Measurements from ENCODE around the gene OR10A4.

Gene OR10A4

DNA sequence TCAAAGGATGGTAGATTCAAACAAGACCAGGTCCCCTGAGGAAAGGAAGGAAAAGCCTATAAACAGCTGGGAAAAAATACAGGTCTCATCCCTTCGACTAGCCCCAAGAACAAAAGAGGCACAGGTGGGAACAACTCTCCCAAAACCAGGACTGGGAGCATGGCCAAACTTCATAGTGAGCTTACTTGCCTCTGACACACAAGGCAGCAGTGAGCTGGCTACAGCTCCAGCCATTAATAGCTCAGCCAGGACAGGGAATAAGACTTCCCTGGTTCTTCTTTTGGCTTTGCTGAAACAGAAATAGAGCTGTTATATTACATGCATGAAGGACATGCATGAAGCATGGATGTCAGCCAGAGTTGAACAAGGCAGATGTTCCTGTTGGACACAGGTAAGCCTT, 13.5 kb upstream of the OR10A4 start, which contains the start of gene OR10A2:
Gene OR10A2 (plus strand): TSS at position 97 of the 400 bp plus-strand sequence. CDS start 6,698 bp downstream, outside the sequence.
- Histone ChIP-seq H4K20me1 (ENCODE audit: insufficient read depth, low read length) (no peaks in the 10 kb centered on the region), H3K4me3 (ENCODE audit: low read length) (no peak within 1 kb of the TSS), H3K27me3 (ENCODE audit: low read depth, low read length) (no peaks in the 10 kb centered on the region), H3K36me3 (replicated peaks; ENCODE audit: low read depth, low read length) (no peaks in the 10 kb centered on the region), H3K9ac (ENCODE audit: low read length) (no peak within 1 kb of the TSS), H3K9me3 (ENCODE audit: insufficient read depth, low read length) (no peaks in the 10 kb centered on the region), H3K79me2 (ENCODE audit: low read length) (no peaks in the 10 kb centered on the region), H3K4me1 (ENCODE audit: low read length) (no peaks in the 10 kb centered on the region), H2AFZ (ENCODE audit: low read depth, low read length) (no peak within 1 kb of the TSS), H3K27ac (ENCODE audit: low read length) (no peak within 1 kb of the TSS), H3K4me2 (ENCODE audit: low read length) (no peak within 1 kb of the TSS)
- TF ChIP-seq EZH2phosphoT487 (IDR thresholded peaks at IDR 0.05; ENCODE audit: low read depth): no peak
- TF ChIP-seq, protein P1, sequence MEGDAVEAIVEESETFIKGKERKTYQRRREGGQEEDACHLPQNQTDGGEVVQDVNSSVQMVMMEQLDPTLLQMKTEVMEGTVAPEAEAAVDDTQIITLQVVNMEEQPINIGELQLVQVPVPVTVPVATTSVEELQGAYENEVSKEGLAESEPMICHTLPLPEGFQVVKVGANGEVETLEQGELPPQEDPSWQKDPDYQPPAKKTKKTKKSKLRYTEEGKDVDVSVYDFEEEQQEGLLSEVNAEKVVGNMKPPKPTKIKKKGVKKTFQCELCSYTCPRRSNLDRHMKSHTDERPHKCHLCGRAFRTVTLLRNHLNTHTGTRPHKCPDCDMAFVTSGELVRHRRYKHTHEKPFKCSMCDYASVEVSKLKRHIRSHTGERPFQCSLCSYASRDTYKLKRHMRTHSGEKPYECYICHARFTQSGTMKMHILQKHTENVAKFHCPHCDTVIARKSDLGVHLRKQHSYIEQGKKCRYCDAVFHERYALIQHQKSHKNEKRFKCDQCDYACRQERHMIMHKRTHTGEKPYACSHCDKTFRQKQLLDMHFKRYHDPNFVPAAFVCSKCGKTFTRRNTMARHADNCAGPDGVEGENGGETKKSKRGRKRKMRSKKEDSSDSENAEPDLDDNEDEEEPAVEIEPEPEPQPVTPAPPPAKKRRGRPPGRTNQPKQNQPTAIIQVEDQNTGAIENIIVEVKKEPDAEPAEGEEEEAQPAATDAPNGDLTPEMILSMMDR (IDR thresholded peaks at IDR 0.05; ENCODE audit: low read depth, low read length): no peak

DNA sequence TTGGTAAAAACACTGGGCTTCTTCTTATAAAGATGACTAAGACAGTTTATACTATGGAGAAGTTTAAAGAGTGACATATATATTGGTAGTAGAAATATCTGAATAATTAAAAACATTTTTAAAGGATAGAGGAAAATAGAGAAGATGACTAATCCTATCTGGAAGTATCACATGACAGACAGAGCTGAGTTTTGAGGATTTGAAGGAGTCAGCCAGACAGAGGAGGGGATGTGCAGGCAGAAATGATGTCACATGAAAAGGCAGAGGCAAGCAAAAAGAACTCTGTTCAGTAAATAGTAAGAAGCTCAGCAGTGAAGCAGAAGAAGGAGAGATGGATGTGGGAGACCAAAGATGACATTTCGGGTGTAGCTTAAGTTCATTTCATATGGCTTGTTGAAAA, 12.0 kb upstream of the OR10A4 start:
- TF ChIP-seq, protein P1 (IDR thresholded peaks at IDR 0.05; ENCODE audit: low read depth, low read length): no peak
- TF ChIP-seq EZH2phosphoT487 (IDR thresholded peaks at IDR 0.05; ENCODE audit: low read depth): no peak
- no peaks in the 10 kb centered on the region for H3K27me3 ChIP-seq (ENCODE audit: low read depth, low read length)

DNA sequence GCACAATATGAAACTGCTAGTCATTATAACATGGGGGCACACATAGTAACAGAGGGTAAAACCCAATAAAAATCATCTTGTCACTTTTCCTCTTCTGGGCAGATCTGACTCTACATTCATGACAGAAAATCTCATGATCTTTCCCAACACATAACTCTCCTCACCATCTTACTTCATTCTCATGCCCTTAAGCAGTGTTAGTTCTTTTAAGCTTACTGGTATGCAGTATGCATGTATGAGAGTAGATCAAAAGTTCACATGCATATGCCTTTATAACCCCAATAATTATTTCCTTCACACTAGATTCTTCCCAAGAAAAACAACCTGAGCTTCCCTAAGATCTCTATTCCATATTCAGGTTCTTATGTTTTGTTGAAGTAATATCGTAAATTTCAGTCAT, 5.1 kb upstream of the OR10A4 start:
- H3K27ac ChIP-seq (ENCODE audit: low read length): no peak overlapping the region
- no peaks in the 10 kb centered on the region for H3K79me2 ChIP-seq (ENCODE audit: low read length)
- H2AFZ ChIP-seq (ENCODE audit: low read depth, low read length): no peak overlapping the region
- no peaks in the 10 kb centered on the region for H3K36me3 ChIP-seq (replicated peaks; ENCODE audit: low read depth, low read length)
- no peaks in the 10 kb centered on the region for H3K27me3 ChIP-seq (ENCODE audit: low read depth, low read length)
- TF ChIP-seq EZH2phosphoT487 (IDR thresholded peaks at IDR 0.05; ENCODE audit: low read depth): no peak
- TF ChIP-seq, protein P1 (IDR thresholded peaks at IDR 0.05; ENCODE audit: low read depth, low read length): no peak
- H3K4me3 ChIP-seq (ENCODE audit: low read length): no peak overlapping the region
- no peak overlapping the region for H3K9ac ChIP-seq (ENCODE audit: low read length)
- H3K4me2 ChIP-seq (ENCODE audit: low read length): no peak overlapping the region
- no peaks in the 10 kb centered on the region for H3K9me3 ChIP-seq (ENCODE audit: insufficient read depth, low read length)
- H4K20me1 ChIP-seq (ENCODE audit: insufficient read depth, low read length): no peaks in the 10 kb centered on the region
- no peaks in the 10 kb centered on the region for H3K4me1 ChIP-seq (ENCODE audit: low read length)

More for the DNA sequence above, 12.0 kb upstream of the OR10A4 start:
- Histone ChIP-seq H3K36me3 (replicated peaks; ENCODE audit: low read depth, low read length) (no peaks in the 10 kb centered on the region), H3K4me1 (ENCODE audit: low read length) (no peaks in the 10 kb centered on the region), H2AFZ (ENCODE audit: low read depth, low read length) (no peak overlapping the region), H3K9me3 (ENCODE audit: insufficient read depth, low read length) (no peaks in the 10 kb centered on the region), H3K79me2 (ENCODE audit: low read length) (no peaks in the 10 kb centered on the region), H3K9ac (ENCODE audit: low read length) (no peak overlapping the region), H3K4me3 (ENCODE audit: low read length) (no peak overlapping the region), H3K27ac (ENCODE audit: low read length) (no peak overlapping the region), H4K20me1 (ENCODE audit: insufficient read depth, low read length) (no peaks in the 10 kb centered on the region), H3K4me2 (ENCODE audit: low read length) (no peak overlapping the region)

GRCh38 chr11:6875761-6876160, 664 bp upstream of the OR10A4 start:
- Histone ChIP-seq H3K4me2 (ENCODE audit: low read length) (no peak overlapping the region), H3K4me1 (ENCODE audit: low read length) (peaks cover 5% of the 10 kb centered on the region; the same call in 1 of the 2 replicates), H4K20me1 (ENCODE audit: insufficient read depth, low read length) (no peaks in the 10 kb centered on the region), H3K36me3 (replicated peaks; ENCODE audit: low read depth, low read length) (no peaks in the 10 kb centered on the region), H3K79me2 (ENCODE audit: low read length) (no peaks in the 10 kb centered on the region), H3K4me3 (ENCODE audit: low read length) (no peak overlapping the region), H3K9me3 (ENCODE audit: insufficient read depth, low read length) (no peaks in the 10 kb centered on the region), H3K27ac (ENCODE audit: low read length) (no peak overlapping the region), H2AFZ (ENCODE audit: low read depth, low read length) (no peak overlapping the region), H3K9ac (ENCODE audit: low read length) (no peak overlapping the region), H3K27me3 (ENCODE audit: low read depth, low read length) (no peaks in the 10 kb centered on the region)
- TF ChIP-seq, protein P1 (IDR thresholded peaks at IDR 0.05; ENCODE audit: low read depth, low read length): no peak
- no peak for TF ChIP-seq EZH2phosphoT487 (IDR thresholded peaks at IDR 0.05; ENCODE audit: low read depth)
